ENCODE data around the gene P2RX4. TPM values are rescaled to one million over a fixed set of nuclear protein-coding genes. Genes with fewer than 3 reads are reported as not detected.

The P2RX4 gene
- total and polyA plus RNA-seq, 2 of the 13 experiments (the other 11 are each of a cell fraction or from before 2014, with no cell fraction given), result 13.8 to 30.8 TPM

DNA sequence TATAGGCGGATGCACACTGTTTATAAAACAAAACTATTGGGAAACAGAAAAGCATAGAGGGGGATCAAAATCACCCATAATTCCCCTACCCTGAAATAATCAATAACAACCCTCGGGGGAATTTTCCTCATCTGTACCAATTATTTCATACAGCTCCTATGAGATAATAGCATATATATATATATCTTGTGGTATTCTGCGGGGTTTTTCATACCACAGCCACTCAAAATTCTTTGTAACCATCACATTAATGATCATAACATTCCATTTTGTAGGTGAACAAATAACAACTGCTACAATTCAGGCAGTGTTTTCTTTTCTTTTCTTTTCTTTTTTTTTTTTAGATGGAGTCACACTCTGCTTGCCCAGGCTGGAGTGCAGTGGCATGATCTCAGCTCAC, 42.0 kb upstream of the P2RX4 start (continued):
- TF ChIP-seq, protein P1, sequence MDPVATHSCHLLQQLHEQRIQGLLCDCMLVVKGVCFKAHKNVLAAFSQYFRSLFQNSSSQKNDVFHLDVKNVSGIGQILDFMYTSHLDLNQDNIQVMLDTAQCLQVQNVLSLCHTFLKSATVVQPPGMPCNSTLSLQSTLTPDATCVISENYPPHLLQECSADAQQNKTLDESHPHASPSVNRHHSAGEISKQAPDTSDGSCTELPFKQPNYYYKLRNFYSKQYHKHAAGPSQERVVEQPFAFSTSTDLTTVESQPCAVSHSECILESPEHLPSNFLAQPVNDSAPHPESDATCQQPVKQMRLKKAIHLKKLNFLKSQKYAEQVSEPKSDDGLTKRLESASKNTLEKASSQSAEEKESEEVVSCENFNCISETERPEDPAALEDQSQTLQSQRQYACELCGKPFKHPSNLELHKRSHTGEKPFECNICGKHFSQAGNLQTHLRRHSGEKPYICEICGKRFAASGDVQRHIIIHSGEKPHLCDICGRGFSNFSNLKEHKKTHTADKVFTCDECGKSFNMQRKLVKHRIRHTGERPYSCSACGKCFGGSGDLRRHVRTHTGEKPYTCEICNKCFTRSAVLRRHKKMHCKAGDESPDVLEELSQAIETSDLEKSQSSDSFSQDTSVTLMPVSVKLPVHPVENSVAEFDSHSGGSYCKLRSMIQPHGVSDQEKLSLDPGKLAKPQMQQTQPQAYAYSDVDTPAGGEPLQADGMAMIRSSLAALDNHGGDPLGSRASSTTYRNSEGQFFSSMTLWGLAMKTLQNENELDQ (CRISPR knock-in tag; IDR thresholded peaks at IDR 0.05; ENCODE audit: borderline replicate concordance), result no peak
- TF ChIP-seq MED8 (CRISPR knock-in tag; IDR thresholded peaks at IDR 0.05; ENCODE audit: insufficient replicate concordance), result no peak
- no peak for TF ChIP-seq WIZ (CRISPR knock-in tag; IDR thresholded peaks at IDR 0.05)
- TF ChIP-seq ELF1 (CRISPR knock-in tag; IDR thresholded peaks at IDR 0.05), result no peak
- no peak for TF ChIP-seq HOXD1 (CRISPR knock-in tag; IDR thresholded peaks at IDR 0.05)

DNA sequence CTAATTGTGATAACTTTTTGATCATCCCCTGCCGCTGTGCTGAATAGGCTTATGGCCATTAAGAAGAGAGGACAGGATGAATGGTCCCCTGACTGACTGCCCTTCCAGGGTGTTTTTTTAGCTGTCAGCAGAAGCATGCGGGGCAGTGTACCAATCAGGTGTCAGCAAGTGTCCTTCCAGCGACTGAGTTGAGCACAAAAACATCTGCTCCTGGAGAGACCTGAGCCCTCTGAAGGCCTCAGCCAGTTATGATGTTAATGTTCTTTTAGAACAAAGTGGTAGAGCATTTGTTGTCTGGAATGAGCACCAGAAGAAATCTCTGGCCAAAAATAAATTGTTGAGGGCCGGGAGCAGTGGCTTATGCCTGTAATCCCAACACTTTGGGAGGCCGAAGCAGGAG, 39.8 kb upstream of the P2RX4 start:
- FAIRE-seq, result no peak

More for the DNA sequence above, 39.8 kb upstream of the P2RX4 start:
- H3K27me3 ChIP-seq (ENCODE audit: control insufficient read depth in 1 of 2, insufficient read depth in 2 of 2, low read length in 2 of 2), result no peaks in the 10 kb centered on the region; a peak in 1 of 5 replicates
- no TSS peak for BruUV-seq (replicated peaks)
- intact Hi-C loops (cut with micrococcal nuclease; ENCODE audit: unreplicated experiment) (no loop called here), in situ Hi-C loops (cut with HindIII; ENCODE audit: extremely low pct_ligation_motif_present, low pct_unique_long_range_greater_than_20kb) (no loop called here)
- peaks cover 16% of the 10 kb centered on the region; the same call in 1 of the 2 replicates for H3K4me1 ChIP-seq (ENCODE audit: insufficient read depth, low read length)
- ChIA-PET CTCF (ENCODE audit: low intra/inter-chr PET ratio, low total read pairs) (no interaction called here), POLR2A (no interaction called here)
- H4K20me1 ChIP-seq (ENCODE audit: insufficient read depth, low read length), result no peaks in the 10 kb centered on the region
- no peak overlapping the region for H3K4me2 ChIP-seq (ENCODE audit: low read depth, low read length)
- WGBS (ENCODE audit: low lambda C conversion rate), result 32% methylated on average over 4 of the region's 5 CpGs
- H3K36me3 ChIP-seq (replicated peaks in 1 of 2; ENCODE audit: control insufficient read depth in 1 of 2, insufficient read depth in 2 of 2, low read length in 2 of 2), result no peaks in the 10 kb centered on the region
- no peak overlapping the region for H2AFZ ChIP-seq (ENCODE audit: low read length)
- DNase-seq (ENCODE audit: low spot score) (no peak), ATAC-seq (no peak)
- H3K4me3 ChIP-seq (replicated peaks in 1 of 3; ENCODE audit: insufficient read depth in 1 of 3, low read depth in 2 of 3, low read length in 3 of 3), result no peak overlapping the region
- no peak overlapping the region for H3K27ac ChIP-seq (ENCODE audit: extremely low read length, insufficient read depth, low read length)
- H3K9ac ChIP-seq (ENCODE audit: insufficient read depth, low read depth, low read length), result no peak overlapping the region
- no peaks in the 10 kb centered on the region for H3K79me2 ChIP-seq (ENCODE audit: insufficient read depth, low read length)
- no peaks in the 10 kb centered on the region for H3K9me3 ChIP-seq (ENCODE audit: low read length)
- TF ChIP-seq, protein P2, sequence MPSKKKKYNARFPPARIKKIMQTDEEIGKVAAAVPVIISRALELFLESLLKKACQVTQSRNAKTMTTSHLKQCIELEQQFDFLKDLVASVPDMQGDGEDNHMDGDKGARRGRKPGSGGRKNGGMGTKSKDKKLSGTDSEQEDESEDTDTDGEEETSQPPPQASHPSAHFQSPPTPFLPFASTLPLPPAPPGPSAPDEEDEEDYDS (CRISPR knock-in tag; IDR thresholded peaks at IDR 0.05), result no peak
